HG03521 (cell line): ENCODE data around the gene IL13RA1.
"Not testable (repeated sequence)": the region's sequence is repeated elsewhere in the genome, so short reads cannot be mapped to it uniquely, and the experiment has no call there.

Source experiments
- ATAC-seq: cut with Tn5 transposase; IDR thresholded peaks from one replicate; pipeline ENCODE4 v1.9.1; 2021; ENCODE audit warnings: mild to moderate bottlenecking, moderate library complexity; ENCODE audit not compliant: unreplicated experiment

IL13RA1 gene

DNA sequence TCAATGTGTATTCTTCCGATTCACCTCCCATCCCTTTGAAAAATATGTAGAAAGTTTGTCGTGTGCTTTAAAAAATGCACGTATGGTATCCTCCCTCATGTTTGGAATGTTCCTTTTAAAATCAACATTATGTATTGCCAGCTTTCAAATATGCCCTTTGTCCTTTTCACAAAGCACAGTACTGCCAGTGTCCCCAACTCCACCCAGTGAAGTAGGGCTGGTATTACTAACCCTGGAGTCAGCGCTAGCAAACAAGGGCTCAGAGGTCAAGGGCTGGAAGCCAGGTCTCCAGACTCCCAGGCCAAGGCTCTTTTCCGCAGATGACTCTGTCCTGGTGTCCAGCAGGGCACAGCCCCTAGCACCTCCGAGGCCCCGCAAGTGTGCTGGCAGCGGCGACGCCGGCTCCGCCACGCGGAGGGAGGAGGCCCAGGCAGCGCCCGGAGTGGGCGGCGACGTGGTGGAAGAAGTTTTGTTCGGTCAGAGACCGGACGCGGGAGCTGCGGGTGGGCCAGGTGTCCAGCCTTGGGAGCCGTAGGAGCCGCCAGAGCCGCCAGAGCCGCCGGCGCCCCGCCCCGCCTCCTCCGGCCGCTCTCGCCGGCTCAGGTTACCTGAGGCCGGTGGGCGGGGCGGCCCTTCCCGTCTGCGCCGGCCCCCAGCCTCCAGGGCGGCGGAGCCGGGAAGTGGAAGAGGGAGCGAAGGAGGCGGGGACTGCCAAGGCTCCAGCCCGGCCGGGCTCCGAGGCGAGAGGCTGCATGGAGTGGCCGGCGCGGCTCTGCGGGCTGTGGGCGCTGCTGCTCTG lies at the start of gene IL13RA1:
Gene IL13RA1 (plus strand): TSS at position 720 of the 799 bp plus-strand sequence. CDS start 33 bp downstream, at position 753.
- ATAC-seq: no peak

DNA sequence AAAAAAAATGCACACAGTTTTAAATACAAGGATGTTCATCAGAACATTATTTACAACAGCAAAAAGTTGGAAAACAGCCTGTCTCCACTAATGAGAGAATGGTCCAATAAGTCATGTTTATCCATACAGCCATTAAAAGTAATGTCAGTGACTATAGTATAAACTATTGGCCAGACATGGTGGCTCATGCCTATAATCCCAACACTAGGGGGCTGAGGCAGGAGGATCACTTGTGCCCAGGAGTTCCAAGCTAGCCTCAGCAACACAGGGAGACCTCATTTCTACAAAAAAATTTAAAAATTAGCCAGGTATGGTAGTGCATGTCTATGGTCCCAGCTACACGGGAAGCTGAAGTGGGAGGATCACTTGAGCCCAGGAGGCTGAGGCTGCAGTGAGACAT lies 48.1 kb upstream of the IL13RA1 start:
- no peak for ATAC-seq

DNA sequence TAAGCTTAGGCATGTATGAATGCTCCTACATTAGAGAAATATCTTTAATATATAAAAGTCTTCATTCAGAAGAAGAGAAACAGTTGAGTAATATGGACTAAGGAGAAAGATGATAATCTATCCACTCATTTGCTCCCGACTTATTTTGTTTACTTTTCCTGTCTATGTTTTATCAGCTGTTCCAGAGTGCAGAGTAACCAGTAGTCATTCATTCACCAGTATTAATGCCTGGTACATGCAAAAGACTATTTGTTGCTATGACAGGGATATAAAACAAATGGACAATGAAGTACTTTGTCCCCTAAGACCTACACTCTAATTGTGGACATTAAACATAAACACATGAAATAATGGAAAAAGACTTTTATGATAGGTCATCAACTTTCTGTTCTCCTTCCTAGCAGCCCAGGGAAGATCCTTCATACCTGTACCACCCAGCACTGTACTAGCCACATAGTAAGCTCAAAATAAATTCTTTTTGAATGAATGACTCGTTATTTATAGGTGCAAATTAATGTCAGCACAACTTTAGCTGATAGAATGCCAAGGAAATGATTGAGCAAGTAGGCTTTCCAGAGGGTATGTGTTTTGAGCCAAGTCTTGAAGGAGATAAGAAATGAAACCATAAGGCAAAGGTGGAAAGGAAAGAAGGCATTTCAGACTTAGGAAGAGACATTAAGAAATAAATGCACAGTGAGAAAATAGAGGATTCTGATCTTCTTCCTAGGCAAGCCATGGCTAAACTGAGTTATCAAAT lies 45.0 kb upstream of the IL13RA1 start:
- ATAC-seq: no peak

DNA sequence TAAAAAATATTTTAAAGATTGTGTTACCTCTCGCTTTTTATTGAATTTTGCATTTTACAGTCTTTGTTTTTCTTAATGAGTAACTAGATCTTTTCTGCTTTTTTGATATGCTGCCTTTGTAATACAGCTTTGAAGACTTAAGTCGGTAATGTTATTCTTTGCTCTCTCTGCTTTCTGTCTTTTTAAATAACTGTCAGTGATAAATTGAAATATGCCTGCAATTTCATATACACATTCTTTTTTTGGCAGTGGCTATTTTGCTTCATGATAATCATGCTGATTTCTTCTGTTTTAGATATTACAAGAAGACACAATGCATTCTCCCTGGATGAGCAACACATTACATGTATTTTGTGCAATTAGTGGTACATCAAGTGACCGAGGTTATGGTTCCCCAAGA lies 42.0 kb upstream of the IL13RA1 start:
- no peak for ATAC-seq

DNA sequence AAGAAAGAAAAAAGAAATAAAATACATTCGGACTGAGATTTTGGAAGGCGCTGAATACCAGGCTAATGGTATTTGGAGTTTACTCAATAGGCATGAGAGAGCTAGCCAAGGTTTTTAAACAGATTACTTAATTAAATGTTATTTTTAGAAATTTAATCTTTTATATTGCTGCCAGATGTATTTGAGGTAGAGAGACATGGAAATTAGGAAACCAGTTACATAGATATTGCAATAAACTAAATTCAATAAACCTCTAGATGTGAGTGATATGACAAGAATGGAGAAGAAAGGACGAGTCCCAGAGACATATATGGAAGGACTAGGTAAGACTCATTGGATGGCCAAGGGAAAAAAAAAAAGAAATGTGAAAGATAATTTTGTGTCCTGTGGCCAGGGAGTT lies 38.5 kb upstream of the IL13RA1 start:
- no peak for ATAC-seq

DNA sequence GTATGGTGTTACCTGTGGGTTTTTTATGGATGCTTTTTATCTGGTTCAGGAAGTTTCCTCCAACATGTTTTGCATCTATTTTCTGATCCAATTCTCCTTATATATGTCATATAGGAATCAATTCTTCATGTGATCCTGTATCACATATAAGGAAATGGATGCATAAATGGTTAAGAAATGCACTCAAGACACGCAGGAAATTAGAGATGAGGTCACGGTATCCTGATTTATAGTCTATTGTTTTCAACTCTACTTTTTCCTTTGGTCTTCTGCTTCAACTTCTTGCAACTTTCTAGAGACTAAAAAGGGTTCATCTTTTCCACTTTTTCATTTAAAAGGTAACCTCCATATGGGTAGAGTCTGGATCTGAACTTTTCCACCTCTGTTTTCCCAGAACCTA lies 33.6 kb upstream of the IL13RA1 start:
- no peak for ATAC-seq

DNA sequence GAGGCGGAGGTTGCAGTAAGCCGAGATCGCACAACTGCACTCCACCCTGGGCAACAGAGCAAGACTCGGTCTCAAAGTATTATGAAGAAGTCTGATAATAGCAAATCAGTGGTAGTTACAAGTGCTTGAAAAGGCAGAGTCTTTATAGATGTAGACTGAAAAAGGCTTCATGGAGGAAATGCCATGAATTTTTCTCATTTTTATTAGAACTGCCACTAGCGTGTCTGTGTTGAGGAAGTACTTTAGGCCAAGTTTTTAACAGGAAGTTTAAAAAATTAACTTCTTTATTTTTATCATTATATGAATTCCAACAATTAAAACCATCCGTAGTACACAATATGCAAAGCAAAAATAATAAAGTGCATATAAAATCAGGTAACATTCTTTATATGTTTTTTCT lies 32.8 kb upstream of the IL13RA1 start:
- no peak for ATAC-seq

DNA sequence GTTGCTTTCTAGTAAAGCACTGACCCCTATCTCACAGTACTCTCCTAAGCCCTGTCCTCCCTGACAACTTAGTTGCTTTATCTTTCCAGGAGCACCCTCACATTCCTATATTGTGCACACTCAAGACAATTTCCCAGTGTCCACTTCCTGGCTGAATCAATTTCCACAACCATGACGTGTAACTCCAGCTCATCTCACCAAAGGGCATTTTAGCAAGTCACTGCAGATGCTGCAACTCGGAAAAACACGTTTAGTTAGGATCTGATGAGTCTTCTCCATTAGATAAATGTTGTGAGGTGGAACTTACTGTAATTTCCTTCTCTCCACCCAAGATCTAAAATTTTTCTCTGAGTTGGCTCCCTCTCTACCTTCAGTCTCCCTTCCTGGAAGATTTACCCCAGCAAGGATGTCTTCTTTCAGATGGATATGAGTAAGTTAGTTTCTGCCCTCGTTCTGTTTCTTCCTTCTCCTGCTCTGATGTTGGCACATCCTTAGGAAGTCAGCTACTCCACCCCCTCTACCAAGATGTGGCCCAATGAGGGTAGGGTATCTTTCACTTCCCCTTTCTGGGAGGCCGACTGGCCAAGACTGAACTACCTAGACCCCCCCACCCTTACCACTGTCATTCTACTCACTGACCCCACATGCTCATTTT lies 28.8 kb upstream of the IL13RA1 start:
- ATAC-seq: no peak

DNA sequence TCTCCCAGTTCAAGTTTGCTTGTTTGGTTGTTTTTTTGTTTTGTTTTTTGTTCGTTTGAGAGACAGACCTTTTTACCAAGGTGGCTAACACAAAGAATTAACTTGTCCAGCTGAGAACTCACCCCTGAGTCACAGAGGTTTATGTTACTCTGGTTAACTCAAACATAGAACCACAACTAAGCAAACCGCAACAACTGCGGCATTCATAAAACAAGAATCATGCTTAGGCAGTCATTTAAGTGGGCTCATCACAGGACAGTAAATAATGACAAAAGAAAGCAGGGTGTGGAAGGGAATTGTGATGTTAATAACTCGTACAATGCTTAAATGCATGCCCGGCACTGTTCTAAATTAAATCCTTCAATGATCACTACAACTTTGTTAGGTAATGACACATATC lies 24.7 kb upstream of the IL13RA1 start:
- no peak for ATAC-seq

DNA sequence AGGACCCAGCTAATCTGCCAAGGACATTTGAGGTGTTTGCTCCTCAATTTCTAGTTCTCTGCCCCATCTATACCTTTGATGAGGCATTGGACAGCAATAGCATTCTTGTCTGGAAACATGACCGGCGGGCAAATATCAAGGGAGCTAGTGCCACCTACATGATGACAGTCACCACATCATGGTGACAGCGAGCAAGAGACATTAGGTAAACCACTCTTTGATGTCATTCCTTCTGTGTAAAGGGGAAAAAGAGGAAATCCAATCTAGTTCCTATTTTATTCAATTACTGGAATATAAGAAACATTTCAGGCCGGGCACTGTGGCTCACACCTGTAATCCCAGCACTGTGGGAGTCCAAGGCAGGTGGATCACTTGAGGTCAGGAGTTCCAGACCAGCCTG lies 20.7 kb upstream of the IL13RA1 start:
- no peak for ATAC-seq

DNA sequence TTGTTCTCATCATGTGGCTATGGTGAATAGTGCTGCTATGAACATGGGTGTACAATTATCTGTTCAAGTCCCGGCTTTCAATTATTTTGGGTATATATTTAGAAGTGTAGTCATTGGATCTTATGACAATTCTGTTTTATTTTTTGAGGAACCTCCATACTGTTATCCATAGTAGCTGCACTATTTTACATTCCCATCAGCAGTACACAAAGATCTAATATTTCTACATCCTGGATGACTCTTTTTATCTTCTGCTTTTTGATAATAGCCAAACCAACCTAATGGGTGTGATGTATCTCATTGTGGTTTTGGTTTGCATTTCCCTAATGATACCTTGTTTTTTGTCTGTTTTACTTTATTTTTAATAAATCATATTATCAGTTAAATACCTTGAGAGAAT lies 12.9 kb upstream of the IL13RA1 start:
- no peak for ATAC-seq

DNA sequence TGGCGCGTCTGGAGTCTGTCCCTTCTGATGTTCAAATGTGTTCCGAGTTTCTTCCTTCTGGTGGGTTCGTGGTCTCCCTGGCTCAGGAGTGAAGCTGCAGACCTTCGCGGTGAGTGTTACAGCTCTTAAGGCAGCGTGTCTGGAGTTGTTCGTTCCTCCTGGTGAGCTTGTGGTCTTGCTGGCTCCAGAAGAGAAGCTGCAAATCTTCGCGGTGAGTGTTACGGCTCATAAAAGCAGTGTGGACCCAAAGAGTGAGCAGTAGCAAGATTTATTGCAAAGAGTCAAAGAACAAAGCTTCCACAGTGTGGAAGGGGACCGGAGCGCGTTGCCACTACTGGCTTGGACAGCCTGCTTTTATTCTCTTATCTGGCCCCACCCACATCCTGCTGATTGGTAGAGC lies 11.5 kb upstream of the IL13RA1 start:
- ATAC-seq: not testable (repeated sequence)

DNA sequence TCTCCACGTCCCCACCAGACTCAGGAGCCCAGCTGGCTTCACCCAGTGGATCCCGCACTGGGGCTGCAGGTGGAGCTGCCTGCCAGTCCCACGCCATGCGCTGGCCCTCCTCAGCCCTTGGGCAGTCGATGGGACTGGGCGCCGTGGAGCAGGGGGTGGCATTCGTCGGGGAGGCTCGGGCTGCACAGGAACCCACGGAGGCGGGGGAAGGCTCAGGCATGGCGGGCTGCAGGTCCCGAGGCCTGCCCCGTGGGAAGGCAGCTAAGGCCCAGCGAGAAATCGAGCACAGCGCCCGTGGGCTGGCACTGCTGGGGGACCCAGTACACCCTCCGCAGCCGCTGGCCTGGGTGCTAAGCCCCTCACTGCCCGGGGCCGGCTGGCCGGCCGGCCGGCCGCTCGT lies 10.6 kb upstream of the IL13RA1 start:
- ATAC-seq: not testable (repeated sequence)

DNA sequence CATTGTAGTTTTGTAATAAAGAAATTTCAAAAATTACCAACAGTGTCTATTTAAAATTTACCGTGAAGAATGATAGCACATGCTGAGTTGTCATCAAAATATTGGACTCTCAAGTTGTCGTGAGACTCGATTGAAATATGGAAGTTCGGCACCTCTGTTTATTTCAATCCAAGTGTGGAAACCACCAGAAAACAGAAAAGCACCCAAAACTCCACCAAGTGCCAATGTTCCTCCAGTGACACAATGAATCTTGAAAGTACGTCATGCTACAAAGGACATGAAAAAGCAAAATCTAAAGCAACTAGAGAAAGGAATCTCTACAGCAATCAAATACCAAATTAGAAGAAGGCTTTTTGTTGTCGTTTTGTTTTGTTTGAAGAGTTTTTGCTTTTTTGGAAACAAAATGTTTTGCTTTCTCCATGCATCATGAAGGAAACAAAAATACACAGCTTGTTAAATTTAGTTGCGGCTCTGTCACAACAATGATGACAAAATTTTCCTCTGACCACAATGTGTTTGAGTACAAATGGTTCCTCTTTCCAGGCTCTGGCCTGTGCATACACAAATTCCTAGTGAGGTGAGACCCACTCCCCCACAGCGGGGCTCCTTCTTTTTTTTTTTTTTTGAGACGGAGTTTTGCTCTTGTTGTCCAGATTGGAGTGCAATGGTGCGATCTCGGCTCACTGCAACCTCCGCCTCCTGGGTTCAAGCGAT lies 9.6 kb upstream of the IL13RA1 start:
- ATAC-seq: no peak

DNA sequence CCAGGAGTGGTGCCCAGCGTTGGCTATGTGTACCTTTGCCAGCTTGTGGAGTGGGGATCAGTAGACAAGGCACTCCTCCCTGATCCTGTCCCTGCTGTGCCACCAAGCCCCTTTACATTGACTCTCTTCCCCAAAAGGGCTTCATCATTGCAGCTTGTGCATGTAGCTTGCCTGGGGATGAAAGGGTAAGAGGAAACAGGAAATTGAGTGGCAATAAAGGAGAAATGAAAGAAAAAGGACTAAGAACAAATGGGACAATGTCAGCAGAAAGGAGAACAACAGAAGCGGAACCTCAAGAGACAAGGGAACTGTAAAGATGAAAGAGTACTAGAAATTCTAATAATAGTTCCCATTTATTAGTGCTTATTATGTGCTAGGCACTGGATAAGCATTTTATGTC lies 8.7 kb upstream of the IL13RA1 start:
- ATAC-seq: no peak

DNA sequence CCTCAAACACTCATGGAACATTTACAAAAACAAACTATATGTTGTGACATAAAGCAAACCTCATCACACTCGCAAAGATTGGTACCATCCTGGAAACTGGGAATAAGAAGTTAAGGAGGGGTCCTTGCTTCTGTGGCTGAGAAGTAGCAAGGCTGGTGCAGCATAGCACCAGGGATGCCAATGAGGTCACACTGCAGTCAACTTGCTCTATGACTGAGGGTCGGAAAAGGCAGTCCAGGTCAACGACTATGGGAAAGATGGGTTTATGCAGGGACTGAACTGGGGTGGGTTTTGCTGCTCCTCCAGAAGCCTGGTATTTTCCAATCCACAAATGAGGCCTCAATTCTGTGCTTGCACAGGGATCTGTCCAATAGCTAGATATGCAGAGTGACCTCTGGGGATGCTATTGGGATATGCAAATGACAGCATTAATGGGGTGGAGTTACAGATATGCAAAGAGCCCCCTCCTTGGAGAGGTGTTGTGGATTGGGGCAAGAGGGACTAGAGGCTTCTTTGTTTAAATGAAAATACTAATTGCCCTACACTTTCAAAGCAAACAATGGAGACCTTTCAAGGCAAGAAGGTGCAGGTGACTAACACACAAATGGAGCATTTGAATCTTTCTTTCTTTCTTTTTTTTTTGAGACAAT lies 7.2 kb upstream of the IL13RA1 start:
- no peak for ATAC-seq

DNA sequence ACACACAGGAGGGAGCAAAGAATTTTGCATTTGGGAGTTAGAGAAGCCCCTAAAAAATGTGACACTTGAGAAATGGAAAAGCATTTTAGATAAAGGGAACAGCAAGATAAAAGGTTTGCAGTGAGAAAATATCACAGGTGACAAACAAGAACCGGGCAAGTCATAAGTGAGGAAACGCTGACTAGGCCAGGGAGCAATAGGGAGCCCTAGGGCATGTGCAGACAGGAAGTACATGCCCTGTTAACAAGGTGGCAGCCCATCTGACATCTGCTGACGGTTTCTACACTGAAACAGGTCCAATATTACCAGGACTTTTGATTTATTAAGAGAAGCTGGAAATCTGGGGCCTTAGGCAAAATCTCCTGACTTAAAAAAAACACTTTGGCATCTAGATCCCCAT lies 4.0 kb upstream of the IL13RA1 start:
- ATAC-seq: no peak

DNA sequence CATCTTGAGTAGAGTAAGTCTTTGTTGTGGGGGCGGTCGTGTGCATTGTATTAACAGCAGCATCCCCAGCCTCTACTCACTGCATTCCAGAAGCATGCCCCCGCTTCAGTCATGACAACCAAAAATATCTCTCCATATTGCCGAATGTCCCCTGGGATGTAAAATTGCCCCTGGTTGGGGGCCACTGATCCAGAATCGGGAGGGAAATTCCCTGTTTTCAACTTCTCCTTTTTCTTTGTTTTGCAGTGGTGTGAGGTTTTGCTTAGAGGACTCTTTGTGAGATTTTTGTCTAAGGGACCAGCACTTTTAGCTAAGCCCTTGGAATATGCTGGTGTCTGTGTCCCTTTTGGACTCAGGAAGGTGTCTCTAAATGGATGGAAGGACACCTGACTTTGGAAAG lies 3.0 kb upstream of the IL13RA1 start:
- no peak for ATAC-seq

DNA sequence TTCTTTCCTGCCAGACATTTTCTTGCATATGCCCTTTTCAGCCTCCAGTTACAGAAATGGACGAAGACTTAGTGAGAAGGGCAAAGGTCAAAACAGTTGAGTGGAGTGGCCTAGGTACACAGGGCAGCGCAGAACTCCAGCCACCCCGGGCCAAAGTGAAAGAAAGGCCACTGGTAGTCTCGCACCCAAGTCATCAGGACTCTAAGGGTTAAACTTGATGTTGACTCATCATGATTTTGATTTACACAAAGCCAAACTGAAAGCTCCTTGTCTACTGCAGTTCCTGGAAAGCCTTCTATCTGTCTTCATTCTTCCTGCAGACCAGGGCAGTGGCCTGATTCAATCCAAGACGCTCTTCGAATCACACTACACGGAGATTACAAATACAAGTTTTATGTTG lies 2.6 kb upstream of the IL13RA1 start:
- no peak for ATAC-seq

DNA sequence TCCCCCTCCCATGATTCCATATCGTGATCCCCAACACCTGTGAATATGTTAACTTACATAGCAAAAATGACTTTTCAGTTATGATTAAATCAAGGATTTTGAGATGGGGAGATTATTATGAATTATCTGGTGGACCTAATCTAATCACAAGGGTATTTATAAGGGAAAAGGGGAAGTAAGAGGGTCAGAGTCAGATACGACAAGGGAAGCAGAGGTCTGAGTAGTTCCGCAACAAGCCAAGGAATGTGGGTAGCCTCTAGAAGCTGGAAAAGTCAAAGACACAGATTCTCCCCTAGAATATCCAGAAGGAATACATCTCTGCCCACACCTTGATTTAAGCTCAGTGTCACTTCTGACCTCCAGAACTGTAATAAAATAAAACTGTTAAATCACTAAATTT lies 1.0 kb upstream of the IL13RA1 start:
- ATAC-seq: no peak
